Measurements from ENCODE around the gene GID4.

- TF ChIP-seq CTCF (IDR thresholded peaks at IDR 0.05) (no peak), POLR2A (IDR thresholded peaks at IDR 0.05) (no peak), POLR2AphosphoS5 (IDR thresholded peaks at IDR 0.05) (no peak), EP300 (IDR thresholded peaks at IDR 0.05) (no peak)
Measured at GRCh38 chr17:18101828-18102227, 62.6 kb downstream of the GID4 start.
